GM12878 (cell line): ENCODE results near the gene RGS5. TPM values are rescaled to one million over a fixed set of nuclear protein-coding genes. Genes with fewer than 3 reads are reported as not detected.

Source experiments
- ATAC-seq: fragments of 200-7000 bp; cut with Tn5 transposase; 3 replicates; pipeline ENCODE4 v1.9.1; 2020; ENCODE audit warnings: mild to moderate bottlenecking, moderate library complexity
- BruUV-seq: library from RNA; stranded (reverse); fragments of 400-500 nt; replicated peaks from 2 replicates; lab custom pipeline; 2021; lab: Mats Ljungman, UMichigan
- CTCF ChIA-PET: fragments of 300-600 bp; sonication (Branson Sonifier 250); formaldehyde crosslinking; extraction: SDS; loops from one replicate; lab custom pipeline; 2021; ENCODE audit warnings: inconsistent platforms; lab: Yijun Ruan, JAX
- POLR2A ChIA-PET: fragments of 350-600 bp; formaldehyde crosslinking; extraction: SDS; loops from one replicate; lab custom pipeline; 2021; ENCODE audit warnings: inconsistent platforms; lab: Charles Lee
- RAD21 ChIA-PET: fragments of 300-600 bp; sonication (Branson Sonifier 250); formaldehyde crosslinking; loops from one replicate; lab custom pipeline; 2023; ENCODE audit warnings: antibody characterized with exemption; ENCODE audit not compliant: unreplicated experiment; lab: Charles Lee
- SMC1A ChIA-PET: fragments of 300-600 bp; sonication (Branson Sonifier 250); formaldehyde crosslinking; loops from one replicate; lab custom pipeline; 2023; ENCODE audit not compliant: unreplicated experiment, uncharacterized antibody; lab: Charles Lee
- DNase-seq: peaks from one replicate; pipeline ENCODE4 v3.0.0-alpha.2; 2011; ENCODE audit warnings: low read depth, low spot score
- FAIRE-seq: peaks from 3 replicates; lab custom pipeline; 2011; peaks lifted over from hg19 to GRCh38; lab: Jason Lieb, UNC
- H2AFZ ChIP-seq: 2 replicates; pipeline ENCODE4 v1.6.0; 2011; ENCODE audit warnings: low read depth, low read length, control low read depth; ENCODE audit not compliant: control insufficient read depth
- H3K27ac ChIP-seq: 2 replicates; pipeline ENCODE4 v1.5.1; 2011; ENCODE audit warnings: control low read depth; ENCODE audit not compliant: control insufficient read depth, insufficient read depth
- H3K27me3 ChIP-seq, 2 experiments: replicated peaks in 1 of 2; 2 replicates each; pipeline versions ENCODE4 v1.6.0 to v1.6.1; 2011; ENCODE audit warnings: low read length in 1 of 2; ENCODE audit not compliant: control insufficient read depth in 2 of 2, insufficient read depth in 2 of 2
- H3K36me3 ChIP-seq, 2 experiments: 2 replicates each; pipeline ENCODE4 v1.5.1; 2011; ENCODE audit warnings: low read length in 1 of 2; ENCODE audit not compliant: control insufficient read depth in 2 of 2, insufficient read depth in 2 of 2
- H3K4me1 ChIP-seq: 2 replicates; pipeline ENCODE4 v1.6.1; 2011; ENCODE audit warnings: mild to moderate bottlenecking, low read length, moderate library complexity, mixed read lengths; ENCODE audit not compliant: control insufficient read depth, insufficient read depth
- H3K4me2 ChIP-seq: 2 replicates; pipeline ENCODE4 v1.6.0; 2011; ENCODE audit warnings: control low read depth; ENCODE audit not compliant: control insufficient read depth, insufficient read depth
- H3K4me3 ChIP-seq: fragments of 200-600 bp; sonication (generic); 2 replicates; pipeline ENCODE4 v1.5.1; 2016
- H3K79me2 ChIP-seq: 2 replicates; pipeline ENCODE4 v1.6.0; 2011; ENCODE audit warnings: low read length; ENCODE audit not compliant: control insufficient read depth, insufficient read depth
- H3K9ac ChIP-seq: 2 replicates; pipeline ENCODE4 v1.8.0; 2011; ENCODE audit warnings: low read length, control low read depth, mixed read lengths; ENCODE audit not compliant: control insufficient read depth, insufficient read depth
- H3K9me3 ChIP-seq: replicated peaks from 3 replicates; pipeline ENCODE4 v1.5.1; 2011; ENCODE audit warnings: mild to moderate bottlenecking, low read length; ENCODE audit not compliant: control insufficient read depth, insufficient read depth
- H4K20me1 ChIP-seq: 2 replicates; pipeline ENCODE4 v1.6.0; 2011; ENCODE audit not compliant: control insufficient read depth, insufficient read depth
- CUX1 ChIP-seq: IDR thresholded peaks from 2 replicates; pipeline ENCODE4 v1.6.1; 2012; ENCODE audit warnings: improper control_type of control experiment, low read depth, low read length; ENCODE audit not compliant: insufficient replicate concordance
- IRF5 ChIP-seq: fragments of 450-650 bp; IDR thresholded peaks from 2 replicates; pipeline ENCODE4 v1.6.1; 2017; ENCODE audit warnings: borderline replicate concordance
- KAT2A ChIP-seq: conservative IDR thresholded peaks from 2 replicates; pipeline ENCODE4 v1.6.1; 2011; ENCODE audit warnings: low read depth, low read length; ENCODE audit not compliant: control insufficient read depth
- MAX ChIP-seq: IDR thresholded peaks from 2 replicates; pipeline ENCODE4 v1.6.1; 2012; ENCODE audit warnings: low read depth, low read length, improper control_type of control experiment
- RB1 ChIP-seq: fragments of 450-650 bp; formaldehyde crosslinking; IDR thresholded peaks from 2 replicates; pipeline ENCODE4 v1.6.1; 2017; ENCODE audit warnings: mild to moderate bottlenecking, borderline replicate concordance
- WRNIP1 ChIP-seq: IDR thresholded peaks from 2 replicates; pipeline ENCODE4 v1.6.1; 2011; ENCODE audit warnings: low read depth, low read length, improper control_type of control experiment, borderline replicate concordance
- ZNF274 ChIP-seq: IDR thresholded peaks from one replicate; pipeline ENCODE4 v1.8.0; 2011; ENCODE audit not compliant: insufficient read length, insufficient read depth
- WGBS: methylation state at CpG from one replicate; pipeline ENCODE4 v1.1.6; 2016; ENCODE audit warnings: low lambda C conversion rate; ENCODE audit not compliant: insufficient replicate concordance, insufficient coverage; ENCODE audit errors: missing lambda C conversion rate; 5-methylcytosine and 5-hydroxymethylcytosine counted together
- in situ Hi-C: fragments of 300-500 bp; cut with MboI; formaldehyde crosslinking; loops from 9 replicates; pipeline ENCODE4 v1.14.3; 2018; ENCODE audit warnings: mixed read lengths
- intact Hi-C: fragments of 100-400 bp; cut with micrococcal nuclease; formaldehyde crosslinking; loops from one replicate; pipeline ENCODE4 v1.14.2; 2022; ENCODE audit not compliant: unreplicated experiment
- polyA plus RNA-seq, 11 experiments: library from polyadenylated mRNA; depleted of rRNA in 4 of 11; unstranded in 6 of 11; stranded (reverse) in 5 of 11; fragments of >200 nt; fragmentation: Nextera tagmentation in 4 of 11; fragmentation: Illumina TruSeq in 1 of 11; extraction: Ambion mirVana in 4 of 11; extraction: Trizol in 1 of 11; gene quantifications; 1 replicate in 1 of 11; 2 replicates in 10 of 11; pipeline versions ENCODE4 v1.2.1 to v1.2.3, GENCODE V29; 2011 to 2016; ENCODE audit warnings: inconsistent platforms in 2 of 11, missing spikeins in 2 of 11, low read depth in 1 of 11
- total RNA-seq, 4 experiments: library from RNA; depleted of rRNA in 3 of 4; stranded (reverse); fragments of >200 nt in 3 of 4; fragmentation: Illumina TruSeq in 1 of 4; extraction: Trizol in 1 of 4; gene quantifications; 2 replicates each; pipeline versions ENCODE4 v1.2.1 to v1.2.3, GENCODE V29; 2013 to 2021

Gene RGS5
- total and polyA plus RNA-seq, 10 of the 15 experiments (the other 5 are each of a cell fraction or from before 2014, with no cell fraction given) = 0.63 to 7.4 (median 2.8) TPM

- TF ChIP-seq CUX1 = no peak
- TF ChIP-seq, all 136 proteins: peak for 0
Measured at GRCh38 chr1:163163163-163163562, 39.6 kb downstream of the RGS5 start (continued).

GRCh38 chr1:163162381-163162914, 40.3 kb downstream of the RGS5 start:
- intact Hi-C loops = no loop called here
- no peak for TF ChIP-seq MAX
- TF ChIP-seq RB1 = no peak
- TF ChIP-seq IRF5 = no peak
- no peak for TF ChIP-seq KAT2A
- no peak for TF ChIP-seq WRNIP1
- no peak for TF ChIP-seq ZNF274
- H3K4me3 ChIP-seq = no peak overlapping the region
- no TSS peak for BruUV-seq
- no peaks in the 10 kb centered on the region for H3K27me3 ChIP-seq
- WGBS = 59% methylated on average over 6 of the region's 6 CpGs
- SMC1A ChIA-PET = interaction anchor here (1.5 kb wide), 1 partner anchor 153 kb away, joined by 4 read pairs; no protein-coding TSS in a partner anchor
- POLR2A ChIA-PET = no interaction called here
- no peaks in the 10 kb centered on the region for H3K36me3 ChIP-seq
- H2AFZ ChIP-seq = no peak overlapping the region
- no peaks in the 10 kb centered on the region for H4K20me1 ChIP-seq
- H3K9ac ChIP-seq = no peak overlapping the region
- no peaks in the 10 kb centered on the region for H3K4me1 ChIP-seq
- H3K79me2 ChIP-seq = no peaks in the 10 kb centered on the region
- ATAC-seq (no peak), FAIRE-seq (no peak), DNase-seq (no peak)
- RAD21 ChIA-PET = interaction anchor here (0.6 to 0.8 kb wide), 2 partner anchors 65 to 284 kb away, joined by 3 to 7 read pairs; no protein-coding TSS in a partner anchor
- no peak overlapping the region for H3K27ac ChIP-seq
- no peak overlapping the region for H3K4me2 ChIP-seq
- CTCF ChIA-PET = interaction anchor here (0.8 to 2.7 kb wide), 2 partner anchors 13 to 309 kb away, joined by 3 to 9 read pairs; no protein-coding TSS in a partner anchor
- in situ Hi-C loops = no loop called here
- H3K9me3 ChIP-seq = no peaks in the 10 kb centered on the region
